Esophagus muscularis mucosa (tissue), 4 donors: Measurements from ENCODE around the gene MLC1. TPM values are rescaled to one million over a fixed set of nuclear protein-coding genes. Genes with fewer than 3 reads are reported as not detected.
A peak's percentile ranks its signal among the peaks of the same experiment; 100 is the strongest.

Source experiments
- DNase-seq: peaks from one replicate; pipeline ENCODE4 v3.0.0-alpha.2; 2017; ENCODE audit errors: extremely low spot score
- H3K27ac ChIP-seq, 4 donors: fragments of 200-600 bp; sonication (generic); replicated peaks in 1 of 4; 1 replicate in 3 of 4; 2 replicates in 1 of 4; pipeline ENCODE4 v1.5.1; 2016 to 2019; ENCODE audit warnings: mild to moderate bottlenecking in 1 of 4
- H3K27me3 ChIP-seq, 4 donors: fragments of 200-600 bp; sonication (generic); one replicate each; pipeline versions ENCODE4 v1.5.1 to v1.6.0; 2016 to 2019
- H3K36me3 ChIP-seq, 4 donors: fragments of 200-600 bp; sonication (generic); one replicate each; pipeline ENCODE4 v1.5.1; 2016 to 2019
- H3K4me1 ChIP-seq, 4 donors: fragments of 200-600 bp; sonication (generic); one replicate each; pipeline ENCODE4 v1.5.1; 2016 to 2019
- H3K4me3 ChIP-seq, 4 donors: fragments of 200-600 bp; sonication (generic); 1 replicate in 2 of 4; 2 replicates in 2 of 4; pipeline ENCODE4 v1.5.1; 2016 to 2019; ENCODE audit warnings: mild to moderate bottlenecking in 4 of 4, moderate library complexity in 1 of 4
- H3K9me3 ChIP-seq, 4 donors: fragments of 200-600 bp; sonication (generic); 1 replicate in 3 of 4; 2 replicates in 1 of 4; pipeline ENCODE4 v1.5.1; 2016 to 2019
- CTCF ChIP-seq, 3 experiments: fragments of 200-600 bp in 2 of 3; fragments of 450-650 bp in 1 of 3; sonication (generic) in 2 of 3; IDR thresholded peaks; one replicate each; pipeline ENCODE4 v1.5.1; 2017 to 2019; ENCODE audit warnings: antibody characterized with exemption in 3 of 3, mild to moderate bottlenecking in 2 of 3, moderate library complexity in 1 of 3
- EP300 ChIP-seq: sonication (generic); formaldehyde crosslinking; IDR thresholded peaks from one replicate; pipeline ENCODE4 v1.6.1; 2017; ENCODE audit warnings: antibody characterized with exemption
- POLR2A ChIP-seq: fragments of 450-650 bp; IDR thresholded peaks from one replicate; pipeline ENCODE4 v1.6.1; 2017; ENCODE audit warnings: antibody characterized with exemption, moderate library complexity, mild to moderate bottlenecking, low read depth
- POLR2AphosphoS5 ChIP-seq, 2 donors: sonication (generic); formaldehyde crosslinking; IDR thresholded peaks; one replicate each; pipeline ENCODE4 v1.6.1; 2017; ENCODE audit warnings: antibody characterized with exemption in 2 of 2
- WGBS: methylation state at CpG from one replicate; pipeline ENCODE4 v1.1.5; 2018; 5-methylcytosine and 5-hydroxymethylcytosine counted together
- intact Hi-C: fragments of 100-400 bp; cut with DNase I; formaldehyde crosslinking; loops from one replicate; pipeline ENCODE4 v1.15.1; 2023
- total RNA-seq, 4 donors: library from RNA; depleted of rRNA; stranded (reverse); fragments of >200 nt; gene quantifications; one replicate each; pipeline versions ENCODE4 v1.1.0 to v1.2.1, GENCODE V29; 2016

MLC1 gene
- total RNA-seq, 4 donors from 2014 or later = 0.13 to 0.17 (median 0.17) TPM; not detected in 1

DNA sequence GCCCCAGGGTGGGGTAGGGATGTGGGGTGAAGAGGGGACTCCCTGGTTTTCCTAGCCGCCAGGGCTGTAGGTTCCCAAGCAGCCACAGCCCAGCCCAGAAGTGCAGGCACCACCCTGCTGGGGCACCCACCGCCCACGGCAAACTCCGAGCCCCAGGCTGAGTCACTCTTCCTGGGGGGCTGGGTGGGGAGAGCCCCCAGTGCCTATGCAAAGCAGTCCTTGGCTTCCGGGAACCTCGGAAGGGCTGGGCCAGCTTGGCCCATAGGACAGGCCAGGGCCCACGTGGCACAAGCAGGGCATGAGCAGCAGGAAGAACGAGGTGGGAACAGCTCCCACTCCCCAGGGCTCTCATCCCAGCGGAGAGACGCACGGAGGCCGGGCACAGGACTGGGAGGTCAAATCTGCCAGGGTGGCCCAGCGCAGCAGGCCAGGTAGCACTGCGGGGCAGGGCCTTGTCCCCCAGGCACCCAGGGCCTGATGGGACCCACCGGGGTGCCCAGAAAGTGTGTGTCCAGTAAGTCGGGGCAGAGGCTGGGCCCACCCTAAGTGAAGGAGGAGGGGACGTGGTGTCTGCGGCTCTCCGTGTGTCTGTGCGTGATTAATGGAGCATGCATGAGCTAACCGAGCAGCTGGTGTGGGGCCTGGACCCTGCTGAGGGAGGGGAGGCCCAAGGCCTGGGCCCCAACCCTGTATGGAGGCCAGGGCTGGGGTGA is 68.1 kb downstream of the MLC1 start:
- Histone ChIP-seq H3K36me3 (no peaks in the 10 kb centered on the region), H3K4me3 (no peak overlapping the region), H3K4me1 (peaks cover 7 to 16% (median 10%) of the 10 kb centered on the region in 4 donors), H3K27me3 (peaks cover 0 to 76% (median 46%) of the 10 kb centered on the region in 4 donors), H3K27ac (no peak overlapping the region), H3K9me3 (peaks cover 0 to 6% (median 0%) of the 10 kb centered on the region in 4 donors)
- DNase-seq = no peak
- no peak for TF ChIP-seq POLR2AphosphoS5 (IDR thresholded peaks at IDR 0.05)
- TF ChIP-seq POLR2A = no peak
- no peak for TF ChIP-seq EP300
- WGBS = 71% methylated on average over 15 of the region's 21 CpGs
- intact Hi-C loops = no loop called here

- 100% methylated on average over 1 of the region's 20 CpGs for WGBS
- intact Hi-C loops = no loop called here
- no peak overlapping the region for H3K27ac ChIP-seq
- TF ChIP-seq EP300 (no peak), POLR2AphosphoS5 (IDR thresholded peaks at IDR 0.05) (no peak), CTCF (IDR thresholded peaks at IDR 0.05) (no peak), POLR2A (no peak)
- H3K4me3 ChIP-seq = no peak overlapping the region
- H3K4me1 ChIP-seq = peaks cover 7 to 17% (median 10%) of the 10 kb centered on the region in 4 donors
- peaks cover 0 to 78% (median 53%) of the 10 kb centered on the region in 4 donors for H3K27me3 ChIP-seq
- no peaks in the 10 kb centered on the region for H3K36me3 ChIP-seq
- DNase-seq = no peak
- H3K9me3 ChIP-seq = peaks cover 0 to 6% (median 0%) of the 10 kb centered on the region in 4 donors
Measured at GRCh38 chr22:50016308-50016987, 68.8 kb downstream of the MLC1 start.

DNA sequence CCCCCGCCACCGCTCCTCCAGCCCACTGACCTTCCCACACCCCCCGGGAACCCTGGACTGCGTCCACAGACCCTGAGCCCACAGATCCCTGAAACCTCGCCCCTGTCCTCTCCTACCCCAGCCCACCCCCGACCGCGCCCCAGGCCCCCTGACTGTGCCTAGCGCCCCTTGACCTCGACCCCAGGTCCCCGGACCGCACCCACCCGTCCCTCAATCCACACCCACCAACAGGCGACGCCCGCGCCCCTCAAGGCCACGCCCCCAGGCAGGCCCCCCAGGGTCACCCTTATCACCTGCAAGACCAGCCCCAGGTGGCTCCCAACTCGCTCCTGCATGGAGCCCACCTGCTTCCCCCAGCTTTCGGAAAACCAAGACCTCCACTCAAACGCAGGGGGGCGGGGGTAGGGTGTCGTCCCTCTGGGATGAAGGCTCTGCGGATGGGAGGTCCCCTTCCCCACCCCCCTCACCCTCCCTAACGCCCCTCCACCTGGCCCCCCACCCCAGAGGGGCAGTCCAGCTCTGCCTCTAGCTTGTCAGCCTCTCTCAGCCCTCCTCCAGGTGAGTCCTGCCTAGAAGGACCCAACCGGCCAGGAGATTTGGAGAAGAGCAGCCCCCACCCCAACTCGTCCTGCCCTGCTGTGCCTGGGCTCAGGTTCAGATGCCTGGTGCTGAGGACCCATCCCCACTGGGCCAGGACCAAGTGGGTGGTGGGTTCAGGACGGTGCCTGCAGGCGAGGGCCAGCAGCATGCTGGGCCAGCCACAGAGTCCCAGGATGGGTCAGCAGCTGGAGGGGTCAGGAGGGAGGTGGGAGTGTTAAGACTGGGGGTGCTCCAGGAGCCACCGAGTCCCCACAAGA is 69.5 kb downstream of the MLC1 start:
- intact Hi-C loops = no loop called here
- H3K36me3 ChIP-seq = no peaks in the 10 kb centered on the region
- H3K9me3 ChIP-seq = peaks cover 0 to 6% (median 0%) of the 10 kb centered on the region in 4 donors
- peaks cover 7 to 24% (median 17%) of the 10 kb centered on the region in 4 donors for H3K4me1 ChIP-seq
- 91% methylated on average over 4 of the region's 30 CpGs for WGBS
- TF ChIP-seq CTCF (IDR thresholded peaks at IDR 0.05) = no peak
- no peak for TF ChIP-seq EP300
- no peak for TF ChIP-seq POLR2A
- no peak for TF ChIP-seq POLR2AphosphoS5 (IDR thresholded peaks at IDR 0.05)
- H3K27me3 ChIP-seq = peaks cover 0 to 86% (median 60%) of the 10 kb centered on the region in 4 donors
- DNase-seq = no peak
- H3K4me3 ChIP-seq = peak overlapping the region in 1 of 4 donors; percentile 18
- H3K27ac ChIP-seq = no peak overlapping the region

- Histone ChIP-seq H3K36me3 (no peaks in the 10 kb centered on the region), H3K4me1 (peaks cover 7 to 32% (median 22%) of the 10 kb centered on the region in 4 donors), H3K27ac (no peak overlapping the region), H3K4me3 (peak overlapping the region in 2 of 4 donors; percentile 16 to 18), H3K9me3 (peaks cover 0 to 6% (median 0%) of the 10 kb centered on the region in 4 donors), H3K27me3 (peaks cover 4 to 94% (median 69%) of the 10 kb centered on the region in 4 donors)
- no peak for DNase-seq
- no peak for TF ChIP-seq CTCF (IDR thresholded peaks at IDR 0.05)
- TF ChIP-seq EP300 = no peak
- TF ChIP-seq POLR2AphosphoS5 (IDR thresholded peaks at IDR 0.05) = no peak
- TF ChIP-seq POLR2A = no peak
- no CpG with 5 or more reads among the region's 91 CpGs for WGBS
- intact Hi-C loops = no loop called here
Measured at GRCh38 chr22:50014655-50015401, 70.4 kb downstream of the MLC1 start.
